Activated T-helper 9 cell treated with anti-CD3 and anti-CD28 coated beads, Interleukin-2, amount 50 U/mL, for 16 hours (primary cell): Measurements from ENCODE around the gene MRM1.

ENCODE experiments used
- DNase-seq: peaks from one replicate; pipeline ENCODE4 v3.0.0-alpha.2; 2020; ENCODE audit warnings: low read depth

Gene MRM1

GRCh38 chr17:36601303-36602029 lies at the start of gene MRM1:
TSS of gene MRM1 (plus strand) at chr17:36601583. CDS start at chr17:36601811, 228 bp downstream.
- peak; percentile 85 for DNase-seq

GRCh38 chr17:36553459-36553858 lies 47.9 kb upstream of the MRM1 start:
- no peak for DNase-seq

- DNase-seq = no peak
Measured at GRCh38 chr17:36566081-36566480, 35.3 kb upstream of the MRM1 start.

GRCh38 chr17:36575028-36575427 lies 26.4 kb upstream of the MRM1 start:
- no peak for DNase-seq

GRCh38 chr17:36576793-36577192 lies 24.6 kb upstream of the MRM1 start:
- DNase-seq = no peak

GRCh38 chr17:36578671-36579070 lies 22.7 kb upstream of the MRM1 start:
- no peak for DNase-seq

GRCh38 chr17:36583787-36584186 lies 17.6 kb upstream of the MRM1 start:
- no peak for DNase-seq

- no peak for DNase-seq
Measured at GRCh38 chr17:36586138-36586537, 15.2 kb upstream of the MRM1 start.

- no peak for DNase-seq
Measured at GRCh38 chr17:36590082-36590481, 11.3 kb upstream of the MRM1 start.

- peak; percentile 72 for DNase-seq
Measured at GRCh38 chr17:36591434-36592315, 9.7 kb upstream of the MRM1 start, which contains the start of gene DHRS11. TSS of gene DHRS11 (plus strand) at chr17:36591879. CDS start at chr17:36592010, 131 bp downstream.

- DNase-seq = no peak
Measured at GRCh38 chr17:36592316-36592715, 9.1 kb upstream of the MRM1 start.

GRCh38 chr17:36592716-36593321 lies 8.6 kb upstream of the MRM1 start:
- DNase-seq = no peak

GRCh38 chr17:36593656-36594316 lies 7.6 kb upstream of the MRM1 start:
- no peak for DNase-seq

GRCh38 chr17:36594626-36595401 lies 6.6 kb upstream of the MRM1 start:
- DNase-seq = no peak

- no peak for DNase-seq
Measured at GRCh38 chr17:36597226-36597625, 4.2 kb upstream of the MRM1 start.

GRCh38 chr17:36597866-36598777 lies 3.3 kb upstream of the MRM1 start:
- no peak for DNase-seq

GRCh38 chr17:36598951-36599401 lies 2.4 kb upstream of the MRM1 start:
- DNase-seq = no peak

GRCh38 chr17:36599546-36600250 lies 1.7 kb upstream of the MRM1 start:
- DNase-seq = no peak

- no peak for DNase-seq
Measured at GRCh38 chr17:36600465-36600864, 918 bp upstream of the MRM1 start.

GRCh38 chr17:36600936-36601302 lies 464 bp upstream of the MRM1 start:
- DNase-seq = no peak
